Trophoblast cell (in vitro differentiated cells and primary cell): Measurements from ENCODE around the gene TPM4.
A peak's percentile ranks its signal among the peaks of the same experiment; 100 is the strongest.

Experiments
- DNase-seq, 2 donors: peaks; one replicate each; pipeline ENCODE4 v3.0.0-alpha.2; 2016
- H2AFZ ChIP-seq: 2 replicates; pipeline ENCODE4 v1.6.1; 2013; ENCODE audit warnings: low read length, moderate library complexity, mild to moderate bottlenecking; ENCODE audit not compliant: insufficient read depth, poor library complexity
- H2AK5ac ChIP-seq: 2 replicates; pipeline ENCODE4 v1.6.1; 2013; ENCODE audit warnings: mild to moderate bottlenecking, low read length
- H2BK120ac ChIP-seq: 2 replicates; pipeline ENCODE4 v1.6.1; 2013; ENCODE audit warnings: low read length, mild to moderate bottlenecking, moderate library complexity; ENCODE audit not compliant: insufficient read depth, poor library complexity
- H2BK12ac ChIP-seq: 2 replicates; pipeline ENCODE4 v1.6.1; 2013; ENCODE audit warnings: mild to moderate bottlenecking, low read length, moderate library complexity
- H2BK5ac ChIP-seq: 2 replicates; pipeline ENCODE4 v1.6.1; 2013; ENCODE audit warnings: low read length, low read depth, moderate library complexity, mild to moderate bottlenecking; ENCODE audit not compliant: poor library complexity
- H3K14ac ChIP-seq: 2 replicates; pipeline ENCODE4 v1.6.1; 2013; ENCODE audit warnings: mild to moderate bottlenecking, low read length
- H3K18ac ChIP-seq: 2 replicates; pipeline ENCODE4 v1.6.1; 2013; ENCODE audit warnings: mild to moderate bottlenecking, low read length
- H3K23ac ChIP-seq: 2 replicates; pipeline ENCODE4 v1.6.1; 2013; ENCODE audit warnings: low read length
- H3K27ac ChIP-seq: 2 replicates; pipeline ENCODE4 v1.5.1; 2013; ENCODE audit warnings: low read depth, mild to moderate bottlenecking, inconsistent platforms, low read length, moderate library complexity
- H3K27me3 ChIP-seq: 2 replicates; pipeline ENCODE4 v1.6.1; 2013; ENCODE audit warnings: inconsistent platforms, mild to moderate bottlenecking, low read length, moderate library complexity; ENCODE audit not compliant: insufficient read depth
- H3K36me3 ChIP-seq, 2 experiments: 1 replicate in 1 of 2; 2 replicates in 1 of 2; pipeline ENCODE4 v1.6.1; 2013; ENCODE audit warnings: low read length in 2 of 2, mild to moderate bottlenecking in 2 of 2, moderate library complexity in 1 of 2; ENCODE audit not compliant: insufficient read depth in 2 of 2, control insufficient read depth in 1 of 2
- H3K4ac ChIP-seq: 2 replicates; pipeline ENCODE4 v1.6.1; 2013; ENCODE audit warnings: low read depth, mild to moderate bottlenecking, low read length, moderate library complexity
- H3K4me1 ChIP-seq, 2 experiments: 1 replicate in 1 of 2; 2 replicates in 1 of 2; pipeline ENCODE4 v1.6.1; 2013; ENCODE audit warnings: low read length in 2 of 2, mild to moderate bottlenecking in 2 of 2, moderate library complexity in 1 of 2; ENCODE audit not compliant: insufficient read depth in 2 of 2, control insufficient read depth in 1 of 2
- H3K4me2 ChIP-seq: 2 replicates; pipeline ENCODE4 v1.6.1; 2013; ENCODE audit warnings: inconsistent platforms, mild to moderate bottlenecking, low read length, moderate library complexity
- H3K4me3 ChIP-seq: 2 replicates; pipeline ENCODE4 v1.5.1; 2013; ENCODE audit warnings: mild to moderate bottlenecking, low read depth, low read length, inconsistent platforms
- H3K79me1 ChIP-seq: one replicate; pipeline ENCODE4 v1.6.1; 2013; ENCODE audit warnings: low read length
- H3K79me2 ChIP-seq: 2 replicates; pipeline ENCODE4 v1.6.1; 2013; ENCODE audit warnings: low read length, mild to moderate bottlenecking; ENCODE audit not compliant: control insufficient read depth, insufficient read depth, poor library complexity
- H3K9ac ChIP-seq: 2 replicates; pipeline ENCODE4 v1.6.1; 2013; ENCODE audit warnings: mild to moderate bottlenecking, low read length
- H3K9me3 ChIP-seq: 2 replicates; pipeline ENCODE4 v1.6.1; 2013; ENCODE audit warnings: low read depth, mild to moderate bottlenecking, control low read depth, inconsistent platforms, low read length; ENCODE audit not compliant: insufficient read depth
- H4K12ac ChIP-seq: 2 replicates; pipeline ENCODE4 v1.6.1; 2013; ENCODE audit warnings: low read depth, mild to moderate bottlenecking, low read length, moderate library complexity
- H4K8ac ChIP-seq: 2 replicates; pipeline ENCODE4 v1.6.1; 2013; ENCODE audit warnings: low read depth, mild to moderate bottlenecking, low read length, moderate library complexity
- H4K91ac ChIP-seq: one replicate; pipeline ENCODE4 v1.6.1; 2013; ENCODE audit warnings: low read depth, mild to moderate bottlenecking, low read length, moderate library complexity
- WGBS: extraction: QIAGEN DNeasy Blood & Tissue Kit; methylation state at CpG from one replicate; pipeline ENCODE4 v1.1.7; 2013; ENCODE audit warnings: missing lambda C conversion rate; ENCODE audit not compliant: insufficient read length, insufficient coverage; ENCODE audit errors: extremely low coverage; 5-methylcytosine and 5-hydroxymethylcytosine counted together

Gene TPM4

DNA sequence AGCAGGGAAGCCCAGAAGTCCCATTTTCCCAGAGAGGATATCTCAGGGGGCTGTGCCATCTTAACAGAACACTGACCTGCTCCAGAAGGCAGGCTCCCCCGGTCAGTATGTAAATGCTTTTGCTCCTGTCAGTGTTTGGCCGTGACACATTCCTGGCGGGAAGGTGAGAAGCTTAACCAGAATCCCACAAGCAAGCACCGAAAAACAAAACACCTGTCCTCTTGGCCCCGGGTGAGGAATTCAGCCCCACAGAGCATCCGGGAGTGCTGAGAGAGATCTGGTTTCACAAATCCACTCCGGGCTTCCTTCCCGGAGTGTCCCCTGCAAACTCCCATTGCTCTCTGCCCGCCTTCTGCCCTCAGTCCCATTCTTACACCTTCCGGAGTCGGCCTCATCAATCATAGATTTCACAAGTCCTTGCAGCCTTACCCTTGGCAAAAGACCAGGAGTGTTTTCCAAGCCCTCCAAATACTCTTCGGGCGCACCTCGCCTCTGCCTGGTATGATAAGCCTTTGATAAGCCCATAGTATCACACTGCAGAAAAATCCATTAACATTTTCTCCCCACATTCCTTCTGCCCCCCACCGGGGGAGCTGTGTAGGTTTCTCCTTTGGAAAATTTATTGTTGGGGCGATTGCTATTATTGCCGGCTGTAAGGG, 12.2 kb downstream of the TPM4 start:
- H4K8ac ChIP-seq = no peak overlapping the region
- peaks cover 94 to 99% of the 10 kb centered on the region in 2 experiments for H3K36me3 ChIP-seq
- no peaks in the 10 kb centered on the region for H3K27me3 ChIP-seq
- no peak overlapping the region for H3K4ac ChIP-seq
- peaks cover 2% of the 10 kb centered on the region for H3K79me2 ChIP-seq
- H2BK5ac ChIP-seq = no peak overlapping the region
- H3K23ac ChIP-seq = no peak overlapping the region
- no peak overlapping the region for H3K4me2 ChIP-seq
- no peak overlapping the region for H2AFZ ChIP-seq
- no peak overlapping the region for H3K14ac ChIP-seq
- no peak overlapping the region for H2AK5ac ChIP-seq
- H3K27ac ChIP-seq = no peak overlapping the region
- no peak overlapping the region for H3K18ac ChIP-seq
- H3K9ac ChIP-seq = no peak overlapping the region
- H4K12ac ChIP-seq = no peak overlapping the region
- no CpG with 5 or more reads among the region's 17 CpGs for WGBS
- no peak overlapping the region for H2BK12ac ChIP-seq
- no peak overlapping the region for H4K91ac ChIP-seq
- no peaks in the 10 kb centered on the region for H3K9me3 ChIP-seq
- no peak for DNase-seq
- H2BK120ac ChIP-seq = no peak overlapping the region
- no peak overlapping the region for H3K4me3 ChIP-seq
- H3K79me1 ChIP-seq = no peaks in the 10 kb centered on the region
- peaks cover 3 to 15% of the 10 kb centered on the region in 2 experiments for H3K4me1 ChIP-seq

DNA sequence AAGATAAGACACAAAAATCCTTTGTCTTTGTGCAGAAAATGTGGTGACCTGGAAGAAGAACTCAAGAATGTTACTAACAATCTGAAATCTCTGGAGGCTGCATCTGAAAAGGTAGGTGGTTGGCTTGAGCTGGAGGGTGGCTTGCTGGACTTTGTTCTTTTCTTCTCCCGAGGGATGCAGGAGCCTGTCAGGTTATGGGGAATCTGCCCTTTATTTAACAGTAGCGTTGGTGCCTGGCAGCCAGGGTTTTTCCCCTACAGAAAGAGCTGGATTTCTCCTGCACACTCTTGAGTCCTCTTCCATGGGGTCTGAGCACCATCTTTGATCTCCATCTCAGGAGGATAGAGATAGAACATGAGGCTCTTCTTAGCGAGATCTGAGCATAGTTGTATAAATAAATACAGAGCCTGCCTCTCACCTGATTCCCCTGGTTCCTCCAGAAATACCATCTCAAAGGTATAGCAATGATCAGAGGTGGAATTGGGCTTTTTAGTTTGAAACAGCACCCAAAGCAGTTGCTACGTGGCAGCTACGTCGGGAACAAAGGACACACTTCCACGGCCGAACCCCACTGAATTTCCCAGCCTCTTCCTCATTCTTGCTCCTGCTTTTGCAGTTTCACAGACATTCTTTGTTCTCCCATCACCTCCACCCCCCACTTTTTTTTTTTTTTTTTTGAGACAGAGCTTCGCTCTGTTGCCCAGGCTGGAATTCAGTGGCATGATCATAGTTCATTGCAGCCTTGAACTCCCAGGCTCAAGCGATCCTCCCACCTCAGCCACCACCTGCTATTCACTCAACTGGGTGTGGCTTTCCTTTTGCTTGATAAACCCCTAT, 12.9 kb downstream of the TPM4 start:
- WGBS = no CpG with 5 or more reads among the region's 10 CpGs
- H3K14ac ChIP-seq = no peak overlapping the region
- H4K91ac ChIP-seq = no peak overlapping the region
- no peak overlapping the region for H3K4me2 ChIP-seq
- H3K4me1 ChIP-seq = peaks cover 3 to 17% of the 10 kb centered on the region in 2 experiments
- no peak overlapping the region for H3K27ac ChIP-seq
- no peak overlapping the region for H4K8ac ChIP-seq
- H3K79me2 ChIP-seq = peaks cover under 1% of the 10 kb centered on the region
- H2BK5ac ChIP-seq = no peak overlapping the region
- no peak overlapping the region for H3K9ac ChIP-seq
- no peak overlapping the region for H2BK12ac ChIP-seq
- no peak overlapping the region for H2AFZ ChIP-seq
- H3K4ac ChIP-seq = no peak overlapping the region
- no peaks in the 10 kb centered on the region for H3K79me1 ChIP-seq
- H3K23ac ChIP-seq = no peak overlapping the region
- H2AK5ac ChIP-seq = no peak overlapping the region
- H3K18ac ChIP-seq = no peak overlapping the region
- H3K27me3 ChIP-seq = no peaks in the 10 kb centered on the region
- H4K12ac ChIP-seq = no peak overlapping the region
- no peak overlapping the region for H3K4me3 ChIP-seq
- DNase-seq = no peak
- no peak overlapping the region for H2BK120ac ChIP-seq
- H3K36me3 ChIP-seq = peaks cover 92 to 98% of the 10 kb centered on the region in 2 experiments
- H3K9me3 ChIP-seq = no peaks in the 10 kb centered on the region

DNA sequence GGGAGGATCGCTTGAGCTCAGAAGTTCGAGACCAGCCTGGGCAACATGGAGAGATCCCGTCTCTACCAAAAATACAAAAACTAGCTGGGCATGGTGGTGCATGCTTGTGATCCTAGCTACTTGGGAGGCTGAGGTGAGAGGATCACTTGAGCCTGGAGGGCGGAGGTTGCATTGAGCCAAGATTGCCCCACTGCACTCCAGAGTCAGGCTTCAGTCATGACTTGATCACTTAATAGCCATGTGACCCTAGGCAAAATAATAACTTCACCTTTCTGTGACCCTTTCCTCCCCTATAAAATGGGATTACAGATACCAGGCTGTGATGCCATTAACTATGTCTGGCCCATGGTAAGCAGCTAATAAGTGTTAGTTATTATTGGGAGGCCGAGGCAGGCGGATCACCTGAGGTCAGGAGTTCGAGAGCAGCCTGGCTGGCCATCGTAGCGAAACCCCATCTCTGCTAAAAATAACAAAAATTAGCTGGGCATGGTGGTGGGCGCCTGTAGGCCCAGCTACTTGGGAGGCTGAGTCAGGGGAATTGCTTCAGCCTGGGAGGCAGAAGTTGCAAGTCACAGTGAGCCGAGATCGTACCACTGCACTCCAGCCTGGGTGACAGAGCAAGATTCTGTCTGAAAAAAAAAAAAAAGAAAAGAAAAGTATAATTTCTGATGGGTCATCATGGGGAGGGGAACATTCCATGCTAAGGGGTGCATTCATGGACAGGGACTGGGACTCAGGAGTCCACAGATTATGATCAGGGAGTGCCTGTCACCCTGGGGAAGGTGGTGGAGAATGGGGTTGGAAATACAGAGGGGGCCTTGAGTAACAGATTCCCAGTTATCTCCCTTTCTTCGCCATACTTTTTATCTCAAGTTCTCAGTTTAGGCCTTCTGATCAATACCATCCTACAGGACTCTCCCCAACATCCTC, 15.5 kb downstream of the TPM4 start:
- H2AFZ ChIP-seq = no peak overlapping the region
- H3K27me3 ChIP-seq = no peaks in the 10 kb centered on the region
- no peak overlapping the region for H2BK12ac ChIP-seq
- H3K4me3 ChIP-seq = no peak overlapping the region
- H3K18ac ChIP-seq = no peak overlapping the region
- H4K8ac ChIP-seq = no peak overlapping the region
- no peaks in the 10 kb centered on the region for H3K79me2 ChIP-seq
- H4K12ac ChIP-seq = no peak overlapping the region
- H3K4me2 ChIP-seq = no peak overlapping the region
- no peak overlapping the region for H3K14ac ChIP-seq
- no peaks in the 10 kb centered on the region for H3K9me3 ChIP-seq
- no peaks in the 10 kb centered on the region for H3K79me1 ChIP-seq
- peaks cover 13 to 32% of the 10 kb centered on the region in 2 experiments for H3K4me1 ChIP-seq
- H2BK5ac ChIP-seq = no peak overlapping the region
- H3K9ac ChIP-seq = no peak overlapping the region
- peaks cover 85 to 94% of the 10 kb centered on the region in 2 experiments for H3K36me3 ChIP-seq
- peak overlapping the region; percentile 43 for H3K27ac ChIP-seq
- no peak overlapping the region for H4K91ac ChIP-seq
- no peak overlapping the region for H2BK120ac ChIP-seq
- DNase-seq = peak; percentile 62 to 68
- no peak overlapping the region for H3K4ac ChIP-seq
- no CpG with 5 or more reads among the region's 13 CpGs for WGBS
- H2AK5ac ChIP-seq = no peak overlapping the region
- H3K23ac ChIP-seq = no peak overlapping the region

- no peaks in the 10 kb centered on the region for H3K9me3 ChIP-seq
- no peak overlapping the region for H3K4ac ChIP-seq
- H2BK5ac ChIP-seq = no peak overlapping the region
- DNase-seq = peak in 1 of 2 donors; percentile 74
- H3K79me2 ChIP-seq = no peaks in the 10 kb centered on the region
- H4K91ac ChIP-seq = no peak overlapping the region
- H3K27ac ChIP-seq = peak overlapping the region; percentile 16
- peaks cover 4% of the 10 kb centered on the region for H3K79me1 ChIP-seq
- no peak overlapping the region for H3K23ac ChIP-seq
- no peak overlapping the region for H3K14ac ChIP-seq
- peaks cover 19 to 46% of the 10 kb centered on the region in 2 experiments for H3K4me1 ChIP-seq
- no peak overlapping the region for H2AK5ac ChIP-seq
- no peak overlapping the region for H3K9ac ChIP-seq
- no peak overlapping the region for H3K18ac ChIP-seq
- WGBS = no CpG with 5 or more reads among the region's 10 CpGs
- H3K4me2 ChIP-seq = no peak overlapping the region
- H4K8ac ChIP-seq = no peak overlapping the region
- no peak overlapping the region for H4K12ac ChIP-seq
- H3K27me3 ChIP-seq = no peaks in the 10 kb centered on the region
- no peak overlapping the region for H3K4me3 ChIP-seq
- no peak overlapping the region for H2BK120ac ChIP-seq
- no peak overlapping the region for H2BK12ac ChIP-seq
- no peak overlapping the region for H2AFZ ChIP-seq
- H3K36me3 ChIP-seq = peaks cover 75 to 90% of the 10 kb centered on the region in 2 experiments
Observed at GRCh38 chr19:16094360-16095070, 18.2 kb downstream of the TPM4 start.
